SK-N-SH (cell line): ENCODE measurements around the gene MT1F.

Experiments
- CHD2 ChIP-seq: fragments of 150-350 bp; IDR thresholded peaks from 2 replicates; pipeline ENCODE4 v1.6.1; 2018; ENCODE audit warnings: low read length; ENCODE audit not compliant: partially characterized antibody
- RAD21 ChIP-seq: IDR thresholded peaks from 2 replicates; pipeline ENCODE4 v1.6.1; 2012; ENCODE audit warnings: mild to moderate bottlenecking, low read length

DNA sequence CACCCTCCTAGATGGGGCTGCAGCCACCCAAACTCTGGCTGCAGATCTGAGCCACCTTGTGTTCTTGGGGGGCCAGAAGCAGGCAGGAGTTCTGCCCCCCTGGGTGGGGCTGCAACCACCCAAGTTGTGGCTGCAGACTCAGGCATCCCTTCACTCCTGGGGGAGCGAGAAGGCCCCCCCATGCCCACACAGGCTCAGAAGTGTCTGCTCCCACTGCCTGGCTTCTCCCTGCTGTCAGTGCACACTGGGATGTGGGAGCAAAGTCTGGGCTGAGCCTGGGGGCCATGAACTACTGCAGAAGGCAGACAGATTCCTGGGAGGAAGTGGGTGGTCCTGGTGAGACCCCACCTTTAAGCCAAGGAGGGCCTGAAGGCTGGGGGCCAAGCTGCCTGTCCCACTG lies 37.5 kb downstream of the MT1F start:
- TF ChIP-seq RAD21: no peak
- no peak for TF ChIP-seq CHD2
